Left renal pelvis (tissue), 4 donors: Measurements from ENCODE around the gene PPM1E. TPM values are rescaled to one million over a fixed set of nuclear protein-coding genes. Genes with fewer than 3 reads are reported as not detected.
"Not testable (repeated sequence)": the region's sequence is repeated elsewhere in the genome, so short reads cannot be mapped to it uniquely, and the experiment has no call there.

ENCODE experiments used
- DNase-seq, 4 donors: peaks; one replicate each; pipeline ENCODE4 v3.0.0-alpha.2; 2013; ENCODE audit warnings: low read depth in 4 of 4, low spot score in 3 of 4
- polyA plus RNA-seq, 4 donors: library from polyadenylated mRNA; unstranded; fragments of 120-200 nt; gene quantifications; one replicate each; pipeline ENCODE4 v1.2.1, GENCODE V29; 2013; ENCODE audit not compliant: insufficient read length in 4 of 4

PPM1E gene
- polyA plus RNA-seq, 4 donors, result 1.2 to 4.6 (median 3.7) TPM

DNA sequence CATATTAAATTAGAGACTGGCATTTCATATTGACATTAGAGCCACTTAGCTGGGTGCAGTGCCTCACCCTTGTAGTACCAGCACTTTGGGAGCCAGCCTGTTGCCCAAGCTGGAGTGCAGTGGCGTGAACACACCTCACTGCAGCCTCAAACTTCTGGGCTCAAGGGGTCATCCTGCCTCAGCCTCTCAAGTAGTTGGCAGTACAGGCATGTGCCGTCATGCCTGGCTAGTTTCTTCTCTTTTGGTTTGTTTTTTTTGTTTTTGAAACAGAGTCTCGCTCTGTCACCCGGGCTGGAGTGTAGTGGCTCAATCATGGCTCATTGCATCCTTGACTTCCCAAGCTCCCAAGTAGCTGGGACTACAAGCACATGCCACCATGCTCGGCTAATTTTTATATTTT lies 8.7 kb downstream of the PPM1E start:
- DNase-seq, result peak in 1 of 4 donors; percentile 44

DNA sequence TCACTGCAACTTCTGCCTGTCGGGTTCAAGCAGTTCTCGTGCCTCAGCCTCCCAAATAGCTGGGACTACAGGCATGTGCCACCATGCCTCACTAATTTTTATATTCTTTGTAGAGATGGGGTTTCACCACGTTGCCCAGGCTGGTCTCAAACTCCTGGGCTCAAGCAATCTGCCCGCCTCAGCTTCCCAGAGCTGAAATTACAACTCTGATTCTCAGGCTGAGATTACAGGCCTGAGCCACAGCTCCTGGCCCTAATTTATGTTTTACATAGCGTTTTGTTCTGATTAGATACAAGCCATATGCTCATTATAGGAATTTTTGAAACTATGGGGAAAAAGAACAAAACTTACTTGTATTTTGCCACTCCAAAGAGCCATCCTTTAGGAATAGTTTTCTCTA lies 22.8 kb downstream of the PPM1E start:
- not testable (repeated sequence) for DNase-seq

DNA sequence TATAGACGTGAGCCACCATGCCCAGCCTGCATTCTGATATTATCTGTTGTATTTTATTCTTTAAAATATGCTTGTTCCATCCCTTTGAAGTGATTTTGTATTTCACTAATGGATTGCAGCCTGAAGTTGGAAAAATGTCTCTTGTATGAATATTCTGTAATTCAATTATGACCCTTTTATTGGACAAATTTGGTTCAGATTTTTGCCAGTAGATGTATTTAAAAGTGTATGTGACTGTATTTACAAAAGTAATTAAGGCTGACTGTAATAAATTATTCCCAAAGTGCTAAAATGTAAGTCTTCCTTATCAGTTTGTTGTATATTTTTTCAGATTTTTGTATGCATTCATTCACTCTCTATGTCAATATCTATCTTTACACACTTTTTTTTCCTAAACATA lies 23.8 kb downstream of the PPM1E start:
- DNase-seq, result no peak

DNA sequence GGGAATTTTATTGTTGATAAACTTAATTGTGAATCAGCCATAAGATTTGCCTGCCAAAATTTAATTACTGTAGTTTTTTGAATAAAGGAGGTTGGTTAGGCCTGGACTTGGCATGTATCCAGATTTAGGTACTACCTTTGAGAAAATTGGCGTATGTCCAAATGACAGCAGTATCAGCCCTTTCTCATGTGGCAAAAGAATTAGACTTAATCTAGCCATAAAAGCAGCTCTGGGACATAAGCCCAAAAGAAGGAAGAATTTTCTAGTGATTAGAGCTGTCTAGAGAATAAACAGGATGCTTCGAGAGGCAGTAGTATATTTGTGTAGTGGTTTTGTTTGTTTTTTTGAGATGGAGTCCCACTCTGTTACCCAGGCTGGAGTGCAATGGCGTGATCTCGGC lies 27.7 kb downstream of the PPM1E start:
- DNase-seq, result no peak

DNA sequence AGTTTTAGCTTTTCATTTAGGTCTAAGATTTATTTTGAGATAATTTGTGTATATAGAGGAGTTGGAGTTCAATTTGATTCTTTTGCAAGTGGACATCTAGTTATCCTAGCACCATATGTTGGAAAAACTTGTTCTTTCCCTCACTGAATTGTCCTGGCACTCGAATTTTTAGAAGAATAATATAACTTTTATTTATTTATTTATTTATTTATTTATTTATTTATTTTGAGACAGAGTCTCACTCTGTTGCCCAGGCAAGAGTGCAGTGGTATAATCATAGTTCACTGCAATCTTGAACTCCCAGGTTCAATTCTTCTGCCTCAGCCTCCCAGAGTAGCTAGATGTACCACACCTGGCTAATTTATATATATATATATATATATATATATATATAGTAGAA lies 29.4 kb downstream of the PPM1E start:
- no peak for DNase-seq

DNA sequence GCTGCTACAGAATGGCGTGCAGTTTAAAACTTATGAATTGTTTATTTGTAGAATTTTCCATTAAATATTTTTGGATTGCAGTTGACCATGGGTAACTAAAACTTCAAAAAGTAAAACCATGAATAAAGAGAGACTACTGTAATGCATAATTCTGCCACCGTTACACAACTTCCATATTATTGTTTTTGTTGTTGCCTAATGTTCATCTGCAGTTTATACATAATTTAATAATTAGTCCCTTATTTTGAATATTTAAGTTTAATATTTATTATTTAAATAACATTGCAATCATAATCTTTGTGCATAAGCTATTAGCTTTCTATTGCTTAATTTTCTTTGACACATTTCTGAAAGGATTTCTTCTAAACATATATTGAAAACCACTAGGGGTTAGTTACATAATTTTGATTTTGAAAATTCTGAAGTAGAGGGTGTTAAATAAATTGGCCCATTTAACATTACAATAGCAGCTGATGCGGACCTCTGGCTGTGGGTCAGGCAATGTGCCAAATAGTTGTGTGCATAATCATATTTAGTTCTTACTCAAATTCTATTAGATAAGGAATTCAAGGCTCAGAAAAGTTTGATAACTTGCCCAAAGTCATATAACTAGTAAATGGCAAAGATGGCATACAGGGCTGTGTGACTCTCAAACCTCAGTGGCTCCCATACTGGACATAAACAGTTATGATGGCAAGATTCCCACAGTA lies 31.1 kb downstream of the PPM1E start:
- no peak for DNase-seq

DNA sequence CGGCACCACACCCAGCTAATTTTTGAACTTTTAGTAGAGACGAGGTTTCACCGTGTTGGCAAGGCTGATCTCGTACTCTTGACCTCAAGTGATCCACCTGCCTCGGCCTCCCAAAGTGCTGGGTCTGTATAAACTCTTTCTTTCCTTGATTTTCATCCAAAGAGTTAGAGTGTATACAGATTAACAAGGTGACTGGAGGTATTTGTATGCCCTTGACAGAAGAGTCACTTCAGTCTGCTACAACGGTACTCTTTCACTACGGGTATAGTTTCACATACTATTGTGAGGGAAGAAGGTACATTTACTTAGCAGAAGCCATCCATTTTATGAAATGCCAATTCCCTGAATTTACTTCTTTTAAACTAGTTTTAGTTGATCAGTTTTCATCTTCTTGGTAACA lies 32.5 kb downstream of the PPM1E start:
- DNase-seq, result no peak

DNA sequence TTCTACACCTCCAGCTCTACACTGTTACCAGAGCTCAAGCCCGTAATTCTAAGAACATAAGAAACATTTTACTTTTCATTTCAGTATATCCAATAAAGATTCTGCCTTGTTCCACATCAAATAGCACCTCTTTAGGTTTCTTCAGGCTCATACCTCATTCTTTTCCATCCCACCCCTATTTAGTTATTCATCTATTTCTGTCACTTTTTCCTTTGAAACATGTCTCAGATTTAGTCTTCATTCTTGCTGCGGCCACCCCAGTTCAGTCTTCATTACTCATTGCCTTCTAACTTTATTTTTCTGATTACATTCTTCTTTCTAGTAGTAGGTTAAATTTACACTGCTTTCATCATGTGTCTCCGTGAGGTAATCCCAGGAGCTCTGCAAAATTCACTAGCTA lies 33.5 kb downstream of the PPM1E start:
- no peak for DNase-seq

DNA sequence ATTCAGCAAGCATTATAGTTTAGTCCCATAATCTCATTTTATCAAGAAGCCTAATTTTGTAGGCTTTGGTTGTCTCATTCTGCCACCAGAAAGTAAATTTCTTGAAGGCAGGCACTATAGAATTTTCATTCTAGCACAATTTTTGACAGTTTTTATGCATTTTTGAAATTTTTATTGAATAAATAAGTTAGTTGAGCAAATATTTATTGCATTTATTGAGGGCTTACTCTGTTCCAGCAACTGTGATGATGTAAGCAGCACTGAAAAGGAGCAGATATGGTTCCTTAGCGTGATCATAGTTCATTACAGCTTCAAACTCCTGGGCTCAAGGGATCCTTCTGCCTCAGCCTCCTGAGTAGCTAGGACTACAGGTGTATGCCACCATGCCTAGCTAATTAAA lies 34.2 kb downstream of the PPM1E start:
- DNase-seq, result no peak

DNA sequence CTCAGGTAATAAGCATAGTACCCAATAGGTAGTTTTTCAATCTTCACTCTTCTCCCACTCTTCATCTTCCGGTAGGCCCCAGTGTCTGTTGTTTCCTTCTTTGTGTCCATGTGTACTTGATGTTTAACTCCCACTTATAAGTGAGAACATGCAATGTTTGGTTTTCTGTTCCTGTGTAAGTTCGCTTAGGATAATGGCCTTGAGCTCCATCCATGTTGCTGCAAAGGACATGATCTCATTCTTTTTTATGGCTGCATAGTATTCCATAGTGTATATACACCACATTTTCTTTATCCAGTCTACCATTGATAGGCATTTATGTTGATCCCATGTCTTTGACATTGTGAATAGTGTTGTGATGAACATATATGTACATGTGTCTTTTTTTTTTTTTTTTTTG lies 38.9 kb downstream of the PPM1E start:
- DNase-seq, result not testable (repeated sequence)

DNA sequence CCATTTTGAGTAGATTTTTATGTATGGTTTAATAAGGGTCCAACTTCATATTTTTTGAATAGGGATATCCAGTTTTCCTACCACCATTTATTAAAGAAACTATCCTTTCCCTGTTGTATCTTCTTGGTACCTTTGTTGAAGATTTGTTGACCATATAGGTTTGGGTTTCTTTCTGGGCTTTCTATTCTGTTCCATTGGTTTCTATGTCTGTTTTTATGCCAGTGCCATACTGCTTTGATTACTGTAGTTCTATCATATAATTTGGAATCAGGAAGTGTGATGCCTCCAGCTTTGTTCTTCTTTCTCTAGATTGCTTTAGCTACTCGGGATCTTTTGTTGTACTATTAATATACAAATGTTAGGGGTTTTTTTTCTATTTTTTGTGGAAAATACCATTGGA lies 46.5 kb downstream of the PPM1E start:
- no peak for DNase-seq

DNA sequence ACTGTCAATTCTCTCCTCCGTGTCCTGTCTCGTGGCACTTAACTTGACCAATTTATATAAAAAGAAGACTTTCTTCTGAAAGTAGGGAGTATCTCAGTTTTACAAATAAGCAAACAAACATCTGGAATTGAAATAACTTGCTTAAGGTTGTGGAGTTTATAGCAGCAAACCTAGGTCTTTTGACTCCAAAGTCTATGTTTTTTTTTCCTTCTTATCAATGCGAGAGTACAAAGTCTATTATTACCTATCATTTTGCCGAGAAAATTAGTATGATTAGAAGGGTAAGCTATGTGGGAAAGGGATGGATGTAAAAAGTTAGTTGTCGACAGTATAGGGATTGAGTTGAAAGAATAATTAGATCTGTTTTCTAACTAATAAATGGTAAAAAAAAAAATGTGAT lies 50.4 kb downstream of the PPM1E start:
- DNase-seq, result no peak

DNA sequence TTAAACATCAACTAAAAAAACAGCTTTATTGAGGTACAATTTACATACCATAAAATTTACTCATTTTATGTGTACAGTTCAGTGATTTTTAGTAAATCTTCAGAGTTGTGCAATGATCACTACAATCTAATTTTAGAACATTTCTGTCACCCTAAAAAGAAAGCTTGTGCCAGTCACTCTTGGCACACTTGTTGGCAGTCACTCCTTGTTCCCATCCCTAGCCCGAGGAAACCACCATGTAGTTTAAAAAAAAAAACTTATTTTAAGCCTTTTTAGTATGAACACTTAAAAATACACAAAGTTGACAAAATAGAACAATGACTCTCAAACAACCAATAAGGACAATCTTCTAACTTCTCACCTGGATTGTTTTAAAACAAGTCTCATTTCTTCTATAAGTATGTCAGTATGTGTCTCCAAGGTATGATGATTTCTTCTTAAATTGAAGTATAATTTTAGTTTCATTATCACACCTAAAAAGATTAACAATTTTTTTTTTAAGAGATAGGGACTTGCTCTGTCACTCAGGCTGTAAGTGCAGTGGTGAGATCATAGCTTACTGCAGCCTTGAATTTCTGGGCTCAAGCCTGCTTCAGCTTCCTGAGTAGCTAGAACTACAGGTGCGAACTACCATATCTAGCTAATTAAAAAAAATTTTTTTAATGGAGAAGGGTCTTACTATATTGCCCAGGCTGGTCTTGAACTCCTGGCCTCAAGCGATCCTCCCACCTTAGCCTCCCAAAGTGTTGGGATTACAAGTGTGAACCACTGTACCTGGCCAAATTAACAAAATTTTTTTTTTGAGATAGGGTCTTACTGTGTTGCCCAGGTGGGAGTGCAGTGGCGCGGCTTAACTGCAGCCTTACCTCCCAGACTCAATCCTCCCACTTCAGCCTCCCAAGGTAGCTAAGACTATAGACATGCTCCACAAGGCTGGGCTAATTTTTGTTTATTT lies 53.2 kb downstream of the PPM1E start:
- DNase-seq, result no peak

DNA sequence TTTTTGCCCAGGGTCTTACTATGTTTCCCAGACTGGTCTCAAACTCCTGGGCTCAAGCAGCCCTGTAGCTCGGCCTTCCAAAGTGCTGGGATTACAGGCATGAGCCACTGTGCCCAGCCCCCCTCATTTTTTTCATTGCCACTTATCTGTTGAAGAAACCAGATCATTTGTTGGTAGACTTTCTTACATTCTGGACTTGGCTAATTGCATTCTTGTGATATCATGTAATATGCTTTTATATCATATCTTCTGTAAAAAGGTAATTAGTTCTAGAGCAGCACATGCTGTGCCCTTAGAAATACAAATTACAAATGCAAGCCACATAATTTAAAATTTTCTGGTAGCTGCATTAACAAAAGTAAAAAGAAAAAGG lies 53.9 kb downstream of the PPM1E start:
- DNase-seq, result no peak

DNA sequence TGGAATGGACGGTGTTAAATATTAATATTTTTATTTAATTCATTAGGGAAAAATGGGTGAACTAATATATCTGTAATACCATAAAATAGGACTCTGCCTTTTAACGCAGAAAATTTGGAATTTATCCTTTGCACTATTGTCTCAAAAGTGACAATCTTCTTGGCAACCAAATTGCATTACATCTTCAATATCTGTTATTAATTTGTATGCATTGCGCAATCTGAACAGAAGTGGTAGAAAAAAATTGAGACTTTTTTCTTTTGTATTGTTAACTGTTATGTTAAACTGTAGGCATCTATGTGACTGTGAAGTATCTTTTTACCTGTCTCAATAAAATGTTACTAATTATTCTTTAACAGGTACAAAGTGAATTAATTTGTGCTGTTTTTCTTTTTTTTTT lies 55.6 kb downstream of the PPM1E start:
- no peak for DNase-seq

DNA sequence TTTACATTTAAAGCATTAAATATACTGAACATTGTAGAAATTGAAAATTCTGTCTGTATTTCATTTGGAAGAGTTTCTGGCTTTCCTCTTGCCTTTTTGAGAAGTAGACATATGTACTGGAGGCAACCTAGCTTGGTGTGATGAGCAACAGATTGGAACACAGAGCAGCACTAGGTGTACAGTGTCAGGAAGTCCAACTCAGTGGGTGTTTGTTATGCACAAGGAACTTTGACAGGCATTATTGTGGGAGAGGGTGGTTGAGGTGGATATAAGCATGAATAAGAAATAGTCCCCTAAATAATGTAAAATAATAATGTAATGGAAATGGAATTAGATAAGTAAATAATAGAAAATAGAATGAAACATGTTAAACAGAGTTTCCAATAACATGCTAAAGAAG lies 58.1 kb downstream of the PPM1E start:
- DNase-seq, result no peak

DNA sequence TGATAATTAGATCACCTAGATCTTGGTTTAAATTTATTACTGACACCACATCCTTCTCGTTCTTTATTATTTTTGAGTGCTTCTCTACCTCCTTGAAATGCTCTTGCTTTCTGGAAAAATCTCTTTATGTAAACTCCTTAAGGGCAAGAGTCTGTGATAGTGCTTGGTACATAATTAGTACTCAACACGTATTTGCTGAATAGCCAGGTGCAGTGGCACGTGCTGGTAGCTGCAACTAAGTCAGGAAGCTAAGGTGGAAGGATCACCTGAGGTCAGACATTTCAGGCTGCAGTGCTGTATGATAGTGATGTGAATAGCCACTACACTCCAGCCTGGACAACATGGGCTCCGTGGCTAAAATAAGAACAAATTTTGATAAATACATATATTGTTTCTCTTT lies 63.0 kb downstream of the PPM1E start:
- DNase-seq, result no peak

DNA sequence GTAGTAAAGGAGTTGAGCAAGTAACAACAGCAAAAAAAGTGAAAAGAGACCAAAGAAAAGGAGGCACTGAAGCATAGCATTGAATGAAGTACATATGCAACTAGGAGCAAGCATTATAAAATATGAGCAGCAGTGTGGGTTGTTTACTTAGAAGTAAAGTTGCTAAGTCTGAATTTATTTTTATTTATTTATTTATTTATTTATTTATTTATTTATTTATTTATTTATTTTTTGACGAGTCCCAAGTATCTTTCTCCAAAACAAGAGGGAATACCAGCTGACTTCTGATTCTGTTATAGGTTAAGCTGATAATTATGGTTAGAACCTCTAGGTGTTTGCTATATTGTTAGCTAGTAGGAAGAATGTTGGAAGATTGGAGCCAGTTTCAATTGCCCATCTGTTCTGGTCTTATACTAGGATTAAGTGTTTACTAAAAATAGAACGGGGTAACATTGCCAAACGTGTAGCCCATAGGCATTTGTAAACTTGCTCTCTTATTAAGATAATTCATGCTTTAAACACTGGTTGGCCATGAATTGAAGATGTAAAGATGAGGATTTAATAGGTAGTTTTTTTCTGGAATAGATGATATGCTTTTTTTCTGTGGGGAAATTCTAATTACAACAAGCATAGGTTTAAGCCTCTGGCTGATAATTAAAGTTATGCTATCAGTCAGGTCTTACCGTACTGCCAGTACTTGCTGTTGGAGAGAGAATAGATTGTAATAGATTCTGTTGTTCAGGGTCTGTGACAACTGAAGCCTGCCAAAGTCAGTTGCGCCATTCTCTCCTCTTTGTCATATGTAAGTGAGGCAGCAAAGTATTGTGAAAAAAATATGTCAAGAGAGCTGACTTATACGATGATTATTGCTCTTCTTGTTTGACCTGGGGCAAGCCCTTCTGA lies 66.7 kb downstream of the PPM1E start:
- DNase-seq, result no peak

DNA sequence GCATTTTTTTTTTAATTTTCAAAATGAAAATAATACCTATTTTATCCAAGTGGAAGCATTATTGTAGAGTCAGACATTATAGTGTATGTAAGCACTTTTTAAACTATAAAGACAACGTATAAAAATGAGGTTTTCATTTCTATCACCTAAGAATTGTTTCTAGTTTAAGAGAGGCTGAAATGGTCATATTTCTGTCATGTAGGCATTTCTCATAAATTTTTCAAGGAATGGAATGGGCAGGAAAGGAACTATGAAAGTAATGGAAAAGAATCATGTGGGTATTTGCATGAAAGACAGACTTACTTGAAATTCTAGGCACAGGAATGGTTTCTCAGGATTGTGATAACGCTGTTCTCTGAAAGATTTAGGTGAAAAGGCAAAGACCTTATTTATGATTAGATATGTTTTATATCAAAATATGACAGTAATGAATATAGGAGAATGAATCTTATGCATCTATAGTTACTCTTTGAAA lies 67.4 kb downstream of the PPM1E start:
- DNase-seq, result no peak

DNA sequence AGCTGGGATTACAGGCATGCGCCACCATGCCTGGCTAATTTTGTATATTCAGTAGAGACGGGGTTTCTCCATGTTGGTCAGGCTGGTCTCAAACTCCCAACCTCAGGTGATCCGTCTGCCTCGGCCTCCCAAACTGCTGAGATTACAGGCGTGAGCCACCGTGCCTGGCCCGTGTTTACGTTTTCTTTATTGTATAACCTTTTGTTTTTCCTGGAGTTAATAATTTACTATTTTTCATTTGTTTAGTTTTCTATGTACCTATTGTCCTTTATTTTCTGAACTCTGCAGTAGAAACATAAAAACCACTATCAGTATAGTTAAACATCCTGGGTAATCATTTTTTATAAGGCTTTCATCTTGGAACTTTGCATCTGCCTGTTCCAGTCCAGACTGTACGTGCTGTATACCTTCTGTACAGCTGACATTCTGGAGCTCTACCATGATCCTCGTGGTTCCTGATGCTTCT lies 73.6 kb downstream of the PPM1E start:
- DNase-seq, result no peak

DNA sequence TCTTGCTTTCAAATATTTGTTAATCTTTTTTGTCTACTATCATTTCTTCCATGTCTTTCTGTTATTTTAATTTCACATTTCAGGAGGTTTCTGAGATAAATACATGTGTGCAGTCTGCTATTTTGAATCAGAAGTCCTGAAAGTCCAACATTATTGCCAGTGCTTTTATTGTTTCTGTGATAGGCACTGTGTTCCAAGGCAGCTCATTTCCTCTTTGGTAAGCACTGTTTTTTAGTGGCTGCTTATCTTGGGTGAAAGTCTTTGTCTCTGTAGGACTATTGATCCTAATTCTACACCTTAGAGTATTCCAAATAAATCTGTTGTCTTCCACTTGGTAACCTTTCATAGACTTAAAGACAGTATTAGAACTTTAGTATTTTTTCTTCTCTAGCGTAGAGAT lies 76.1 kb downstream of the PPM1E start:
- no peak for DNase-seq
